Peyer's patch (tissue), 4 donors: ENCODE measurements around the gene GPR84.

Experiments
- CTCF ChIP-seq, 6 experiments: fragments of 450-650 bp in 4 of 6; fragments of 200-600 bp in 2 of 6; sonication (generic) in 1 of 6; IDR thresholded peaks; one replicate each; pipeline ENCODE4 v1.5.1; 2017 to 2019; ENCODE audit warnings: antibody characterized with exemption in 6 of 6, mild to moderate bottlenecking in 3 of 6, moderate library complexity in 1 of 6
- POLR2A ChIP-seq, 2 donors: fragments of 450-650 bp; IDR thresholded peaks; one replicate each; pipeline ENCODE4 v1.5.1; 2017; ENCODE audit warnings: antibody characterized with exemption in 2 of 2, mild to moderate bottlenecking in 2 of 2, moderate library complexity in 2 of 2

- TF ChIP-seq POLR2A (IDR thresholded peaks at IDR 0.05) (no peak), CTCF (IDR thresholded peaks at IDR 0.05) (no peak)
Measured at GRCh38 chr12:54411391-54412241, 47.3 kb upstream of the GPR84 start.
